Gastroesophageal sphincter (tissue), 4 donors: Measurements from ENCODE around the gene FN3K. TPM values are rescaled to one million over a fixed set of nuclear protein-coding genes. Genes with fewer than 3 reads are reported as not detected.

Source experiments
- ATAC-seq: fragments of 150-250 bp; one replicate; pipeline ENCODE4 v1.9.1; 2016; ENCODE audit warnings: mild to moderate bottlenecking, moderate library complexity
- H3K27ac ChIP-seq, 4 donors: fragments of 200-600 bp; sonication (generic) in 3 of 4; 1 replicate in 3 of 4; 2 replicates in 1 of 4; pipeline ENCODE4 v1.5.1; 2016 to 2019
- H3K27me3 ChIP-seq: fragments of 200-600 bp; sonication (generic); one replicate; pipeline ENCODE4 v1.5.1; 2019
- H3K36me3 ChIP-seq, 2 donors: fragments of 200-600 bp; sonication (generic); one replicate each; pipeline ENCODE4 v1.5.1; 2019; ENCODE audit warnings: control low read depth in 1 of 2
- H3K4me1 ChIP-seq, 3 donors: fragments of 200-600 bp; sonication (generic); 1 replicate in 2 of 3; 2 replicates in 1 of 3; pipeline ENCODE4 v1.5.1; 2016 to 2019; ENCODE audit warnings: control low read depth in 2 of 3
- H3K4me3 ChIP-seq, 2 donors: fragments of 200-600 bp; sonication (generic); one replicate each; pipeline ENCODE4 v1.5.1; 2019; ENCODE audit warnings: mild to moderate bottlenecking in 1 of 2, moderate library complexity in 1 of 2
- H3K9me3 ChIP-seq, 3 donors: fragments of 200-600 bp; sonication (generic); one replicate each; pipeline ENCODE4 v1.5.1; 2017 to 2019; ENCODE audit warnings: control low read depth in 2 of 3
- EP300 ChIP-seq: sonication (generic); formaldehyde crosslinking; IDR thresholded peaks from one replicate; pipeline ENCODE4 v1.6.1; 2017; ENCODE audit warnings: antibody characterized with exemption, mild to moderate bottlenecking
- POLR2A ChIP-seq, 2 donors: fragments of 450-650 bp; IDR thresholded peaks; one replicate each; pipeline ENCODE4 v1.6.1; 2017; ENCODE audit warnings: antibody characterized with exemption in 2 of 2, mild to moderate bottlenecking in 2 of 2, moderate library complexity in 1 of 2
- POLR2AphosphoS5 ChIP-seq: sonication (generic); formaldehyde crosslinking; IDR thresholded peaks from one replicate; pipeline ENCODE4 v1.6.1; 2017; ENCODE audit warnings: antibody characterized with exemption
- WGBS, 2 donors: methylation state at CpG; one replicate each; pipeline ENCODE4 v1.1.5; 2018; ENCODE audit warnings: low coverage in 1 of 2; 5-methylcytosine and 5-hydroxymethylcytosine counted together
- total RNA-seq, 4 donors: library from RNA; depleted of rRNA; stranded (reverse); fragments of >200 nt; gene quantifications; one replicate each; pipeline ENCODE4 v1.1.0, GENCODE V29; 2016
- TF ChIP-seq, protein P1 (sequence below), 4 experiments: fragments of 200-600 bp in 2 of 4; fragments of 450-650 bp in 2 of 4; sonication (generic) in 1 of 4; IDR thresholded peaks; one replicate each; pipeline ENCODE4 v1.5.1; 2017 to 2019; ENCODE audit warnings: antibody characterized with exemption in 4 of 4, mild to moderate bottlenecking in 2 of 4, moderate library complexity in 2 of 4

Gene FN3K
- total RNA-seq, 4 donors from 2014 or later = 6.9 to 22.0 (median 8.6) TPM

DNA sequence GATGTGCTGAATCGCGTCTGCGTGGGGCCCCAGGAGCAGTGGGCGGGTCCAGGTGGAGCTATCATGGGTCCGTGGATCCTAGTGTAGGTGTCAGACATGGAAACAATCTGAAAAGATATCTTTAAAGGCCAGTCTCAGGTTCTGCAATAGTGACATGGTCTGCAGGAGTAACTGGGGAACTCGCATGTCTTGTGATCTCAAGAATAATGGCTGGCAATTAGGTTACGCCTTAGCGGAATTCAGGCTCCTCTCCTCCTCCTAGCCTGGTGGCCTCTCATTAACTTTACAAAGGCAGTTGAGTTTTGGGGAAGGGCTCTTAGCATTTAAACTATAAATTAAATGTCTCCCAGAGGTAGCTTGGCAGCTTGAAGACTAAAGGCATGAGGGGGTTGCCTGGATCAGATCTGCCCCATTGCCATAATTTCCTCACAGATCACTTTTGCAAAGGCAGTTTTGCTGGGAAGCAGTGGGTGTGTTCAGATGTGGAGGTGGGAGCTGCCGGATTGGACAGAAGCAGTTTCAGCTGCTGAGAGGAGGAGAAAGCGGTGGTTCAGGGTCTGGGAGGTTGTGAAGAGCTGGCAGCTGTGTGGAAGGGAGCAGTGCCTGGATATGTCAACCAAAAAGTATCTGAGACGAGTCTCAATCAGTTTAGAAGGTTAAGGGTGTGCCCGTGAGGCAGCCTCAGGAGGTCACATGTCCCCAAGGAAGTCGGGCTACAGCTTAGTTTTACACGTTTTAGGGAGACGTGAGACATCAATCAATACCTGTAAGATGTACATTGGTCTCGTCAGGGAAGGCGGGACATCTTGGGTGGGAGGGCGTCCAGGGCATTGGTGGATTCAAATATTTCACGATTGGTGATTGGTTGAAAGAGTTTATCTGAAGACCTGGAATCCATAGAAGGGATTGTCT is 19.1 kb downstream of the FN3K start:
- no peak for ATAC-seq
- TF ChIP-seq POLR2A (IDR thresholded peaks at IDR 0.05) = no peak
- TF ChIP-seq POLR2AphosphoS5 = no peak
- no peak for TF ChIP-seq EP300
- TF ChIP-seq, protein P1, sequence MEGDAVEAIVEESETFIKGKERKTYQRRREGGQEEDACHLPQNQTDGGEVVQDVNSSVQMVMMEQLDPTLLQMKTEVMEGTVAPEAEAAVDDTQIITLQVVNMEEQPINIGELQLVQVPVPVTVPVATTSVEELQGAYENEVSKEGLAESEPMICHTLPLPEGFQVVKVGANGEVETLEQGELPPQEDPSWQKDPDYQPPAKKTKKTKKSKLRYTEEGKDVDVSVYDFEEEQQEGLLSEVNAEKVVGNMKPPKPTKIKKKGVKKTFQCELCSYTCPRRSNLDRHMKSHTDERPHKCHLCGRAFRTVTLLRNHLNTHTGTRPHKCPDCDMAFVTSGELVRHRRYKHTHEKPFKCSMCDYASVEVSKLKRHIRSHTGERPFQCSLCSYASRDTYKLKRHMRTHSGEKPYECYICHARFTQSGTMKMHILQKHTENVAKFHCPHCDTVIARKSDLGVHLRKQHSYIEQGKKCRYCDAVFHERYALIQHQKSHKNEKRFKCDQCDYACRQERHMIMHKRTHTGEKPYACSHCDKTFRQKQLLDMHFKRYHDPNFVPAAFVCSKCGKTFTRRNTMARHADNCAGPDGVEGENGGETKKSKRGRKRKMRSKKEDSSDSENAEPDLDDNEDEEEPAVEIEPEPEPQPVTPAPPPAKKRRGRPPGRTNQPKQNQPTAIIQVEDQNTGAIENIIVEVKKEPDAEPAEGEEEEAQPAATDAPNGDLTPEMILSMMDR (IDR thresholded peaks at IDR 0.05) = no peak
- no peak overlapping the region for H3K4me3 ChIP-seq
- 88 to 93% methylated on average over 12 to 14 of the region's 19 CpGs for WGBS, 2 donors
- peaks cover 0 to 5% of the 10 kb centered on the region in 2 donors for H3K36me3 ChIP-seq
- H3K27ac ChIP-seq = no peak overlapping the region
- H3K9me3 ChIP-seq = no peaks in the 10 kb centered on the region
- no peaks in the 10 kb centered on the region for H3K27me3 ChIP-seq
- peaks cover 0 to 32% (median 13%) of the 10 kb centered on the region in 3 donors for H3K4me1 ChIP-seq

DNA sequence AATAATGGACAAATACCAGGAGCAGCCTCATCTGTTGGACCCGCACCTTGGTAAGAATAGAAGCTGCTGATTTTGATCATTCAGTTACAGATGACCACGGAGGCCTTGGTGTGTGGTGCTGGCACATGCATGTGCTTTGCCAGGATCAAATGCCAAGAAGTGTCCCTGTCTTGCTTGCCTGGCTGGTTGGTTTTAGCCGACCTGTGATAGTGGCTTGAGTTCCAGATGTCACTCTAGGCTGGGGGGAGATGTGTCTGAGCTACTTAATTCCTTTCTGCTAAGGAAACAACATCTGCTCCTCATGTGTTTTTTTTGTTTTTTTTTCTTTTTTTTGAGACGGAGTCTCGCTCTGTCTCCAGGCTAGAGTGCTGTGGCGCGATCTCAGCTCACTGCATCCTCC is 20.8 kb downstream of the FN3K start:
- Histone ChIP-seq H3K27me3 (no peaks in the 10 kb centered on the region), H3K4me3 (no peak overlapping the region), H3K4me1 (peaks cover 0 to 30% (median 13%) of the 10 kb centered on the region in 3 donors), H3K9me3 (no peaks in the 10 kb centered on the region), H3K27ac (no peak overlapping the region), H3K36me3 (peaks cover 0 to 15% of the 10 kb centered on the region in 2 donors)
- no peak for ATAC-seq
- WGBS, 2 donors = 88 to 100% methylated on average over 2 to 6 of the region's 7 CpGs
- TF ChIP-seq POLR2AphosphoS5 = no peak
- TF ChIP-seq, protein P1 (IDR thresholded peaks at IDR 0.05) = no peak
- TF ChIP-seq EP300 = no peak
- no peak for TF ChIP-seq POLR2A (IDR thresholded peaks at IDR 0.05)

DNA sequence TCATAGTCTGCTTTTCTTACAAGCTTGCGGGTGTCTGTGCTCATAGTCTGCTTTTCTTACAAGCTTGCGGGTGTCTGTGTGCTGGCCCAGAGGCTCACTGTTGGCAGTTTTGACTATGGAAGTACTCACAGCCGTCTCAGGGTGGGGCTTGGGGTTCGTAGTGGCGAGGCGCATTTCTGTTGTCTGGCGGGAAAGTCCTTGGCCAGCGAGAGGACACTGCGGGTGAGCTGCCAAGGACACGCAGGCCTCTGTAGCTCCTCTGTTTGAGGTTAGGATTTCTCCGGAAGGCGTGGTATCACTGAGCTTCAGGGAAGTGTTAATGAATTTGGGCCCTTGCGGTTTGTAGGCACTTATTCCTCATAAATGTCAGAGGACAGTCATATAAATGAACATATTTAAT is 30.0 kb downstream of the FN3K start:
- TF ChIP-seq POLR2AphosphoS5 (no peak), POLR2A (IDR thresholded peaks at IDR 0.05) (no peak), EP300 (no peak)
- TF ChIP-seq, protein P1 (IDR thresholded peaks at IDR 0.05) = no peak
- H3K27me3 ChIP-seq = no peaks in the 10 kb centered on the region
- H3K9me3 ChIP-seq = no peaks in the 10 kb centered on the region
- H3K27ac ChIP-seq = no peak overlapping the region
- H3K4me3 ChIP-seq = no peak overlapping the region
- H3K4me1 ChIP-seq = no peaks in the 10 kb centered on the region
- peaks cover 3 to 78% of the 10 kb centered on the region in 2 donors for H3K36me3 ChIP-seq
- no peak for ATAC-seq
- WGBS, 2 donors = 66 to 71% methylated on average over 2 to 6 of the region's 13 CpGs

DNA sequence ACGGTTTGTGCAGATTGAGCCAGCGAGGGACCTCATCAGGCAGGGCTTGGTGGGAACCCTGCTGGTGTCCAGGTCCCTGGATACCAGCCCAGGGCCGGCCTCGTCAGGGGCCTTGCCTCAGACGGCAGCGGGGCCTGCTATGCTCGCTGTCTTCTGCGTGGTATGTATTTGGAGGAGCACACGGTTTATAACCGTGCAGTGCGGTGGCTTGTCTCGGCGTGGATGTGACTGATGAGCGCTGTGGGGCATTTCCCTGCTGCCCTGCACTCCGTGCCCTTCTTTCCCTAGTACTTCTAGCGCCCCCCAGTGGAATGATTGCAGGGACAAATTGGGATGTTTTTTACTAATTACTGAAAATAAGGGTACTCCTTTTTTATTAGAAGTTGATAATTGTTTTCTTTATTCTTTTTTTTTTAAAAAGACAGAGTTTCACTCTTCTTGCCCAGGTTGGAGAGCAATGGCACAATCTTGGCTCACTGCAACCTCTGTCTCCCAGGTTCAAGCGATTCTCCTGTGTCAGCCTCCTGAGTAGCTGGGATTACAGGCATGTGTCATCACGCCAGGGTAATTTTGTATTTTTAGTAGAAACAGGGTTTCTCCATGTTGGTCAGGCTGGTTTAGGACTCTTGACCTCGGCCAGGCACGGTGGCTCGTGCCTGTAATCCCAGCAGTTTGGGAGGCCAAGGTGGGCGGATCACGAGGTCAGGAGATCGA is 31.8 kb downstream of the FN3K start:
- no peak for ATAC-seq
- Histone ChIP-seq H3K27ac (no peak overlapping the region), H3K27me3 (no peaks in the 10 kb centered on the region), H3K4me1 (peaks cover 0 to 5% (median 0%) of the 10 kb centered on the region in 3 donors), H3K4me3 (no peak overlapping the region), H3K36me3 (peaks cover 3 to 78% of the 10 kb centered on the region in 2 donors), H3K9me3 (no peaks in the 10 kb centered on the region)
- TF ChIP-seq POLR2A (IDR thresholded peaks at IDR 0.05) = no peak
- TF ChIP-seq, protein P1 (IDR thresholded peaks at IDR 0.05) = peak in 3 of 4 experiments; percentile 22 to 53 (median 25)
- no peak for TF ChIP-seq POLR2AphosphoS5
- TF ChIP-seq EP300 = no peak
- WGBS, 2 donors = 93% methylated on average over 2 to 3 of the region's 24 CpGs
